Skin of body (tissue), 2 donors: ENCODE results near the gene EMP2. TPM values are rescaled to one million over a fixed set of nuclear protein-coding genes. Genes with fewer than 3 reads are reported as not detected.
"Not testable (repeated sequence)": the region's sequence is repeated elsewhere in the genome, so short reads cannot be mapped to it uniquely, and the experiment has no call there.

Experiments used
- DNase-seq: peaks from one replicate; lab custom pipeline; 2025; lab: John Stamatoyannopoulos, UW
- total RNA-seq: library from RNA; depleted of rRNA; stranded (reverse); fragments of >200 nt; gene quantifications from one replicate; pipeline ENCODE4 v1.2.3, GENCODE V29; 2014

EMP2 gene, protein sequence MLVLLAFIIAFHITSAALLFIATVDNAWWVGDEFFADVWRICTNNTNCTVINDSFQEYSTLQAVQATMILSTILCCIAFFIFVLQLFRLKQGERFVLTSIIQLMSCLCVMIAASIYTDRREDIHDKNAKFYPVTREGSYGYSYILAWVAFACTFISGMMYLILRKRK
- 63.1 TPM for total RNA-seq

DNA sequence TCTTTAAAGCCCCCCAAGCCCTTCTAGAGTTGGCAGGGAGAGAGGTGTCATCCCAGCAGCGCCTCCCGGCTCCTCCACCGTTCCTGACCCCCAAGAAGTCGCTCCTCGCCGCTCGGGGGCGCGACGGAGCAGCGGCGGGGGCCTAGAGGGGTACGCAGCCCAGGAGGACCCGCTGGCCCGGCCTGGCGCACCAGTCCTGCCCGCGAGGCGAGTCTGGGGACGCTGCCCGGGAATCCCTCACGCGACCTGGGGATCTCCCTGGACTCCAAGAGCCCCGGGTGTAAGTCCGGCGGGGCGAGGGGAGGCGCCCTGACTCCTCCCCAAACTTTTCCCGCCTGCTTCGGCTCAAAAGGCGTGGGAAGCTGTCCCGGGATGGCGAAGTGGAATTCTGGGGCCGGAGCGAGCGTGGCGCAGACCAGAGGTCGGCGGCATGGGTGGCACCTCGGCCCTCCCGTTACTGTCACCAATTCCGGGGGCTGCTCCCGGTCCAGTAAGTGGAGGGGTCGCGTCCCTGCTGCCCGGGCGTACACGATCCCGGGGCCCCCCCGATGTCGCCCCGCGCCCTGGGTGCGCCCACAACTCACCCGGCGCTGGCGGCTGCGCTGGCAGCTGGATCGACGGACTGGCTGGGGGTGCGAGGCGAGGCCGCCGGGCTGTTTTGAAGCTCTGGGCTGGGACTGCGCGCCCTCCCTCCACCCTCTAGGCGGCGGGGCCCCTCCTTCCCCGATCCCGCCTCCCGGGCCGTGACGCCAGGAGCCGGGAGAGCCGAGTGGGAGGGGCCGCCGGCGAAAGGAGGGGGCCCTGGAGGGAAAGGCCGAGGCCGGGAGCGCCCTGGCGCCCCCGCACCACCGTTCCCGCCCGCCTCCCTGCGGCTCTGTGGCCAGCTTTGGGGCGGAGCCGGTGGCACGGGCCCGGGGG lies at the start of gene EMP2:
Gene EMP2, minus strand, starts transcription at position 634 of the 918 bp plus-strand sequence. CDS start 32,981 bp downstream, outside the sequence.
- DNase-seq, result peak; percentile 27

GRCh38 chr16:10629592-10629963 lies 49.2 kb upstream of the EMP2 start:
- no peak for DNase-seq

DNA sequence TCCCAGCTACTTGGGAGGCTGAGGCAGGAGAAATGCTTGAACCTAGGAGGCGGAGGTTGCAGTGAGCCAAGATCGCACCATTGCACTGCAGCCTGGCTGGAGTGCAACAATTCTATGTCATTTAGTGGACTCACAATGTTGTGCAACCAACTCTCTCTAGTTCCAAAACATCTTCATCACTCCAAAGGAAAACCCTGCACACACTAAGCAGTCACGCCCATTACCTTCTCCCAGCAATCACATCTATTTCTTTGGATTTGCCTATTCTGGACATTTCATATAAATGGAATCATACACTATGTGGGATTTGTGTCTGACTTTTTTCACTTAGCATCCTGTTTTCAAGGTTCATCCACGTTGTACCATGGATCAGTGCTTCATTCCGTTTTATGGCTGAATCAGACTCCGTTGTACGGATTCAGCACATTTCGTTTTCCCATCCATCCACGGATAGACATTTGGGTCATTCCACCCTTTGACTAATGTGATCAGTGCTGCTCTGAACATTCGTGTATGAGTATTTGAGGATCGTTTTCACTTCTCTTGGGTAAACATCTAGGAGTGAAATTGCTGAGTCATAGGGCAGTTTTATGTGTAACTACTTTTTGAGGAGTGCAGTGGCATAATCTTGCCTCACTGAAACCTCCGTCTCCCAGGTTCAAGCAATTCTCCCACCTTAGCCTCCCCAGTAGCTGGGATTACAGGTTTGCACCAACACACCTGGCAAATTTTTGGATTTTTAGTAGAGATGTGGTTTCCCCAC lies 45.4 kb upstream of the EMP2 start:
- no peak for DNase-seq

DNA sequence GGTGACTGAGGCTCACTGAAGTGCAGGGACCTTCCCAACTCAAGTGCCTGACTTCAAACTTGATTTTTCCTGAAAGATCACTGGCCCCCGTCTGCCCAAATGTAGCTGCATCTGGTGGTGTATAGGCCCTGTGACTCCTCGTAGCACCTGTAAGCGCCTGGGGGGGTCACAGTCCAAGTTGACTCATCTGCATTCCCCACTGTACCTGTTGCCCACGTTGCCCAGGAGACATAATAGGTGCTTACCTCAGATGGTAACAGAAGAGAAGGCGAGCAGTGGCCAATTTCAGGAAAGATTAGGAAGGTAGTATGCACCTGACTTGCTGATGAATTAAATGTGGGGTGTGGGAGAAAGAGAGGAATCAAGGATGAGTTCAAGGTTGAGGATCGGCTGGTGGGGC lies 44.1 kb upstream of the EMP2 start:
- no peak for DNase-seq

- no peak for DNase-seq
Observed at GRCh38 chr16:10623059-10623458, 42.7 kb upstream of the EMP2 start.

GRCh38 chr16:10622036-10622921 lies 41.9 kb upstream of the EMP2 start:
- DNase-seq, result no peak

GRCh38 chr16:10621216-10621949 lies 41.0 kb upstream of the EMP2 start:
- DNase-seq, result not testable (repeated sequence)

DNA sequence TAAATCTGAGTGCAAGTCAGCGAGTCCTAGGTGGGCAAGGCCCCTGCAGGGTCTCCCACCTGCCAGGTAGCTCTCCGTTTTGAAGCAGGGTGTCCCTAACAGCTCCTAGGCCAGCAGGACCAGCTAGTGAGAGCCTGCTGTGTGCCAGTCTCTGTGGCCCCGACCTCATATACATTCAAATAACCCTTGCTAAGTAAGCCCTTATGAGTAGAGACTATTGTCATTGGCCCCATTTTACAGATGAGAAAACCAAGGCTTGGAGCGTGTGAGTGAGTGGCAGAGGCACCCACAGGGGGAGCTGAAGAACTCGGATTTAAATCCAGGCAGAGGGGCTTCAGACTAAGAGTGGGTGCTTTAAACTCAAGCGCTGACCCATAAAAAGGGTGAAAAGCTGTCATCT lies 39.7 kb upstream of the EMP2 start:
- no peak for DNase-seq

DNA sequence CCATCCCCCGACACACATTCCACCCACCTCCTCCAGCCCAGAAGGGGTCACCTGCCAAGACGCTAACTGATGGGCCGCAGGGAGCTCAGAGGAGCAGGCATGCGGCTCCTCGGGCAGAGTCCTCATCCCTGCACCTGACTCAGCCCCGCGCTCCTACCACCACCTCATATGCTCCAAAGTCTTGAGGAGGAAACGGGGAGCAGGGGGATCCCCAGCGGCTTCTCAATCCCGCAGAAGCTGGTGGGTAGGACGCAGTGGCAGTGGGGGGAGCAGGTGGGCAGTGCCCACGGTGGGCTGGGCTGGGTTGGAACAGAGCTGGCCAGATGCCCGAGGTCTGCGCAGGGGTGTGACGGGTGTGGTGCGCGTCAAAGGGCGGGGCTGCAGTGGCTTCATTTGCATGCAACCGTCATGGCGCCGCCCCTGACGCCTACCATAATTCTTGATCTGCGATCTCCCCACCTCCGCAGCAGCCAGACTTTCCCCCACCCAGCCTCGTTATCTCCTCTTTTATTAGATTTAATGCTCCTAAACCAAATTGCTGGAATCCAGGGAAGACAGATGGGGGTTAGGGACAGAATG lies 39.0 kb upstream of the EMP2 start:
- no peak for DNase-seq

DNA sequence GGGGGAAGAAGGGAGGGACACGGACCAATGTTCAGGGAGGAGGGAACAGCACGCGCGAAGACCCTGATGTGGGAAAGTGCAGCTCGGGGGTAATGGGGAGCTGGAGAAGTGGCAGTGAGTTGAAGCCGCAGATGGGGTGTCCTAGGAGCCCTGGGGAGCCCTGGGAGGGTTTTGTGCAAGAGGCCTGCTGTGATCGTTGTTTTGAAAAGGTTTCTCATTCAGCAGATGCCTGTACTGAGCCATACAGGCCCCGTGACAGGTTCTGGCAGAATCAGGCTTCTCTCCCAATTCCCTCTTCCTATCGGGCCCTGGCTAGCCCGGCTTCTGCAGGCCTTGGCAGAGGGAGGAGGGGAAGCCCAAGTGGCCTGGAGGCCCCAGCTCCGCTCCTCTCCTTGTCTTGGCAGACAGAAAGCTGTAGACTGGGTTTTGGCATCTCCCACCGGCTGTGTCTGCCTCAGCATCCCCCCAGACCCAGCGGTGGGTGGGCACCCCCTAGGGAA lies 38.4 kb upstream of the EMP2 start:
- DNase-seq, result no peak

- DNase-seq, result no peak
Observed at GRCh38 chr16:10617662-10618420, 37.4 kb upstream of the EMP2 start.

DNA sequence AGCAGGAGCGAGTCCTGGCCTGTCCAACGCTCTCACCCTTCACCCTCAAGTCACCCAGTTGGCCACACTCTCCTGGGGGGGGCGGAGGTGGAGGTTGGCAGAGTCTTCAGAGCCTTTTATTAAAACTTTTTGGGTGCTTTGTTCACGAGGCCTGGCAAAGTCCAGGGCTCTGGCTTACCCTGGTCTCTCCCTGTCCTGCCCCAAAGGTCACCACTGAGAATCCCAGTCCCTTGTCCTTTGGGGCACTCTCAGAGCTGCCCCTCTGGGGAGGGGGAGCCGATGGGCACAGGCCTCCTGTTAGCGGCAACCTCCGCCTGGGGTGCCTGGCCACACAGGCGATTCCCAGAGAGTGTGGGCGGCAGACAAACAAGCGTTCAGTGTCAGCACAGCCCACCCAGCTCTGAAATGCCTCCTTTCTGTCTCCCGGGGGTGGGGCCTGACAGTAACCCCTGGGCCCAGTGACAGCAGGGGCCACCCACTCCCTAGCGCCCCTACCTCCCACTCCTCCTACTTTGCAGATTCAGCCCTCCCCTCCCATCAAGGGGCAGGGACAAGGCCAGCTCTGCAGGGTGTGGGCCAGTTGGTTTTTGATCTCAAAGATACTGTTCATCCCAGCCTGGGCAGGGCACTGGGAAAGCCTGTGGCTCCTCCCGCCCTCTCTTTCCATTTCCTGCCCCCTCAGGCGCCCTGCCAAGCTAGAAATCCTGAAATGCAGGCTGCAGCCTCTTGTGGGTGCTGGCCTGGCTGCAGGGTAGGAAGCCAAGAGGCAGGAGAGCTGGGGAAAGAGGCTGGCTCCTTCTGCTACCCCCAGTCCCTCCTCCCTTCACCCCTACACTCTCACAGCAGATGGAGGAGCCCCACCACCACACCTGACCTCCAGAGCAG lies 36.6 kb upstream of the EMP2 start:
- DNase-seq, result peak; percentile 38

DNA sequence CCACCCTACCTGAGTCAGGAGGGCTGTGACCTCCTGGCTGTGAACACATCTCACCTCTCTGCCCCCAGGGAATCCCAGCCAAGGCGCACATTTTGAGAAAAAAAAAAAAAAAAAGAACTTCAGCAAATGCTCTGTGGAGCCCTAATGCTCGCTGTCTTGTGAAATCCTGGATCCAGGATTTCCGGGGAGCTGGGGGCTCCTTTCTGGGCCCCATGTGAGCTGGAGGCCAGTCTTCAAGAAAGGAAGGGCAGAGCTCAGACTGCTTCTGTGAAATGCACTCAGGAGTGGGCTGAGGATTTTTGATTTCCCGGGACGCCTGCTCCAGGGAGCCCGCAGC lies 36.0 kb upstream of the EMP2 start:
- DNase-seq, result no peak

- DNase-seq, result no peak
Observed at GRCh38 chr16:10614685-10615084, 34.3 kb upstream of the EMP2 start.

DNA sequence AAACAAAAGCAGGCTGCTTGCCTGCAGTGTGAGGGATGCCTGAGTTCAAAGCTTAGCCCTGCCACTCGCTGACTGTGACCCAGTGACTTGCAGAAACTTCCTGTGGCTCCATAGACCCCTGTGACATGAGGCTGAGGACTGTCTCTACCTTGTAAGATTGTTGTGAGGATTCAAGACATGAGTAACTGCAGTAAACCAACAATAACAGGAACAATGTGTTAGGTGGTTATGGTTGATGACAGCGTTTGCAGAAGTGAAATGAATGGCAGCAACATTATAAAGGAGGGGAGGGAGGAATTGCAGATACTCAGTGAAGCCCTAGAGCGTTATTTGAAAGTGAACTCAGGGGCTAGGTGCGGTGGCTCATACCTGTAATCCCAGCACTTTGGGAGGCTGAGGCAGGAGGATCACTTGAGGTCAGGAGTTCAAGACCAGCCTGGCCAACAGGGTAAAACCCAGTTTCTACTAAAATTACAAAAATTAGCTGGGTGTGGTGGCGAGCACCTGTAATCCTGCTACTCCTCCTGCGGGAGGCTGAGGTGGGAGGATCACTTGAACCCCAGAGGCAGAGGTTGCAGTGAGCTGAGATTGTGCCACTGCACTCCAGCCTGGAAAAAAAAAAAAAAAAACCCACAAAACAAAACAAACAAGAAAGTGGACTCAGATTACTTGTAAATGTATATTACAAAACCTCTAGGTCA lies 33.5 kb upstream of the EMP2 start:
- no peak for DNase-seq

- DNase-seq, result no peak
Observed at GRCh38 chr16:10612649-10613179, 32.3 kb upstream of the EMP2 start.

DNA sequence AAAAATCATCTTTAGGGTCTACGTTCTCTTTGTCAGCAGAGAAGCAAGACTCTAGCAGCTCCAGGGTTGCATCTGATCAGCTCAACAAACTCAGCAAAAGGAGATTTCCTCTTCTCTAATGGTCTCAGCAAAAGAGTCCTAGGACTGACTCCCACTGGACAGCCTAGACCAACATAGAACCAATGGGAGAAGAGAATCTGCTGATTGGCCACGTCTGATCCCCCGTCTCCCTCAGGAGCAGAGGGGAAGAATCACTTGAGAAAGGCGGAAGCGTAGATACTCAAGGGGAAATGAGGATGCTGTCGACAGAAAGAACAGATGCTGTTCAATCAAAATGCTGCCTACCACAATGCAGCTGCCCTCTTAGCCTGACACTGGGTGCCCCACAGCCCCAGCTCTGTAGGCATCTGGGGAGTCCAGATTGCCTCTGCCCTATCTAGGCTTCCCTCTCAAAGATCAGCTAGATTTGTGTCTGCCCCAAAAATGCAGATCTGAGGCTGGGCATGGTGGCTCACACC lies 31.5 kb upstream of the EMP2 start:
- no peak for DNase-seq
